Muscle of leg (tissue), 16 donors: ENCODE data around the gene MEIKIN. TPM values are rescaled to one million over a fixed set of nuclear protein-coding genes. Genes with fewer than 3 reads are reported as not detected.

ENCODE experiments used
- DNase-seq: peaks from one replicate; pipeline ENCODE4 v3.0.0; 2013
- H3K27ac ChIP-seq: one replicate; pipeline ENCODE4 v1.5.1; 2013; ENCODE audit warnings: mild to moderate bottlenecking, low read length, control low read depth
- H3K27me3 ChIP-seq: one replicate; pipeline ENCODE4 v1.6.1; 2013; ENCODE audit warnings: low read length; ENCODE audit not compliant: control insufficient read depth, insufficient read depth
- H3K36me3 ChIP-seq: one replicate; pipeline ENCODE4 v1.6.1; 2013; ENCODE audit warnings: low read length; ENCODE audit not compliant: control insufficient read depth, insufficient read depth
- H3K4me1 ChIP-seq: one replicate; pipeline ENCODE4 v1.6.1; 2013; ENCODE audit warnings: low read length; ENCODE audit not compliant: control insufficient read depth, insufficient read depth
- H3K4me3 ChIP-seq: one replicate; pipeline ENCODE4 v1.5.1; 2013; ENCODE audit warnings: low read length, control low read depth
- H3K9me3 ChIP-seq: replicated peaks from 2 replicates; pipeline ENCODE4 v1.6.1; 2013; ENCODE audit warnings: low read depth, low read length; ENCODE audit not compliant: control insufficient read depth
- WGBS: methylation state at CpG from one replicate; pipeline ENCODE4 v1.1.5; 2013; ENCODE audit warnings: missing lambda C conversion rate; ENCODE audit not compliant: insufficient coverage; 5-methylcytosine and 5-hydroxymethylcytosine counted together
- long read RNA-seq, 11 donors: transcript quantifications; one replicate each; lab custom pipeline, GENCODE V29; 2026
- polyA plus RNA-seq, 8 donors: library from polyadenylated mRNA; unstranded; fragments of 120-200 nt; gene quantifications; one replicate each; pipeline versions ENCODE4 v1.2.1 to v1.2.3, GENCODE V29; 2013; ENCODE audit warnings: inconsistent platforms in 1 of 8, low replicate concordance in 1 of 8; ENCODE audit not compliant: insufficient read length in 8 of 8, insufficient read depth in 1 of 8
- total RNA-seq: library from RNA; stranded (reverse); fragments of 120-200 nt; gene quantifications from one replicate; pipeline ENCODE4 v1.2.4, GENCODE V29; 2013

Gene MEIKIN, protein sequence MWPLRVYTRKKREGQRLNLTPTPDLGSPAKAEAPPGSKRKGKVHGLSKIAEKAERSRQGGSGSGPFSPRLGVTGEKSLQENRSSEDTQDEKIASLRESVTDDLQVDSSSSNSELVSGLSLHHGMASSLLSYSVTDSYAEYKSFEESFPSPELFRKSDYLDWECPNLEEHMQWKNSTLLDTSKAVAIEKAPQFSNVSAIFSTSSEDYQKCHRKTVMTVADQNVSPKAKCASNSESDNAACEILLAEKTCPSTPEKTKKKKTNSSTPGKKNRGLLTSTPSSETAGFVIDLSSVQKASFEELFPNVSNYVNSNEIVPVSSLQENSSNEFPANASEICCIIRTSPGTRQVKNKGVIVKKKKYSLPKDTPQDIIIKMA
- total RNA-seq (not detected), polyA plus RNA-seq (not detected)
- long read RNA-seq, donor 1, result 0 reads
- long read RNA-seq, donor 2, result 0 reads
- long read RNA-seq, donor 3, result 0 reads
- long read RNA-seq, donor 4, result 0 reads
- long read RNA-seq, donor 5, result 0 reads
- long read RNA-seq, donor 6, result 0 reads
- long read RNA-seq, donor 7, result 0 reads
- long read RNA-seq, donor 8, result 0 reads
- long read RNA-seq, donor 9, result 0 reads
- long read RNA-seq, donor 10, result 0 reads
- long read RNA-seq, donor 11, result 0 reads

DNA sequence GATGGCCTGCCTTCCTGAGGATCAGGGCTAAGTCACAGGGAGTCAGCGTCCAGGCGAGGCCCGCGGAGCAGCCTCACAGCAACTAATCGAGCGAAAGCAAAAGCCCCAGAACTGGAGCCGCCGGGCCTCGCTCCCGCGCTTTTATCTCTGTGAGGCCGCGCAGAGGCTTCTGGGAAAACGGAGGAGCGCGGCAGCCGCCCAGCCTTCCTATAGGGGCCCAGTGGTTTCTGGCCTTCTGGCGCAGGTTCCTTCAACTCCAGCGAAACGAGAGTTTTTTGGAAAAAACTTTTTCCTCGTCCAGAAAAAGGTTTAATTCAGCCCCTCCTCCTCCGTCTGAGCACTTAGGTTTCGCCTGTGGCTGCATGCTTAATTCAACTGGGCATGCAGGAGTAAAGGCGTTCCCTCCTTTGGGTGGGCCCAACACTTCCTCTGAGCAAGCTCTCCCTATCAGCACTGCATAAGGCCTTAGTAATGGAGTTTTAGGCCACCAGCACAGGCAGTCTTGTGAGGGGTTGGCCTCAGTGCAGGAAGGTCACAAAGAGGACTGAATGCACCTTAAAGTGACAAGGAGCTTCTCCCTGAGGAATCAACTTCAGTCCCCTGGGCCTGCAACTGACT is at the start of gene MEIKIN:
Gene MEIKIN (minus strand): TSS at position 113 of the 618 bp plus-strand sequence. CDS start 158 bp downstream, outside the sequence.
- H3K4me3 ChIP-seq, result no peak within 1 kb of the TSS
- WGBS, result 78% methylated on average over 23 of the region's 24 CpGs
- no peaks in the 10 kb centered on the region for H3K27me3 ChIP-seq
- H3K4me1 ChIP-seq, result no peaks in the 10 kb centered on the region
- no peak for DNase-seq
- no peaks in the 10 kb centered on the region for H3K36me3 ChIP-seq
- no peak within 1 kb of the TSS for H3K27ac ChIP-seq
- H3K9me3 ChIP-seq, result no peaks in the 10 kb centered on the region

DNA sequence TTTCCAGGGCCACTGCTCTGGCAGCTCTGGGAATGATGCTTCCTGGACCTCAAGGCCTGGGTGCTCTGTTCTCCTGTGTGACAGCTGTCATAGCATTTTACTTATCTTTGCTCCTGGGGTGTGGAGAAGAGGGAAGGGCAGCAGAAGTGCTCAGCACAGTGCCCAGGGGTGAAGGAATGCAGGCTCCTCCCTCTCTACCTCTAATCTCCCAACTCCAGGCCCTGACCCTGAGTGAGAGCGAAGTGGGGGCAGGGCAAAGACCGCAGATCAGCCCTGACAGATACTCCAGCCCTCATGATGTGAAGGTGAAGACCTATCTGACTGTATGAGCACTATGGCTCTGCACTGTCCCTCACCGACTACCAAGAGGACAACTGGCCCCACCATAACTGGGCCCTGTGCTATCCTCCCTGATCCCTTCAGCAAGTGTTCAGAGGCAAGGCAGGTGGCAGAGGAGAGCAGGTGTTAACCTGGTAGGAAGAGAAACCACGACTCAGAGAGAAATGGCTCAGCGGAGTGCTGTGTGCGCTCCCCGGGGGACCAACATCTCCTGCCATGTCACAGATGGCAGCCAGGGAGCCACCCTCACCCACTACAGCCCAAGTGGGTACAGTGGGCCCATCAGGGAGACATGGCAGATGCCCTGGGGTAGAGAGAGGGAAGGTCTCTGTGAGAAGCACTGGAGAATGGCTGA is 49.2 kb upstream of the MEIKIN start:
- H3K4me1 ChIP-seq, result peaks cover 6% of the 10 kb centered on the region
- no peak overlapping the region for H3K27ac ChIP-seq
- WGBS, result no CpG with 5 or more reads among the region's 7 CpGs
- DNase-seq, result no peak
- H3K36me3 ChIP-seq, result no peaks in the 10 kb centered on the region
- no peaks in the 10 kb centered on the region for H3K27me3 ChIP-seq
- no peak overlapping the region for H3K4me3 ChIP-seq
- H3K9me3 ChIP-seq, result no peaks in the 10 kb centered on the region

DNA sequence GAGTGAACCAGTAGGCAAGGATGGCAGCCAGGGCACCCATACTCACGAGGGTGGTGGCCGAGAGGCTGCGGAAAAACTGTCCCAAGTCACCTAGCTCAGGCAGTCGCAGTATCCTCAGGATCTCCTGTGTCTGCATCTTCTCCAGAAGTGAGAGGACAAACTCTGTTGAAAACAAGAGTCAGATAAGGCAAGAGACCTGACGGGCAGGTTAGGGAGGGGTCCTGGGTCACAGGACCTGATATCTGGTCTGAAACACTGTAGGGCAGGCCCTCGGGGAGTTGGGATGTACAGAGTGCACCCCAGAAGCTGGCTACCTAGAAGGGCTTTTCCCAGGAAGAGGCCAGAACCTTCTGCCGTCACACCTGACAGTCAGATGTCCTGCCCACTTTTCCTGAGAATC is 48.6 kb upstream of the MEIKIN start:
- H3K27me3 ChIP-seq, result no peaks in the 10 kb centered on the region
- H3K4me1 ChIP-seq, result no peaks in the 10 kb centered on the region
- H3K36me3 ChIP-seq, result no peaks in the 10 kb centered on the region
- 76% methylated on average over 7 of the region's 7 CpGs for WGBS
- no peak for DNase-seq
- no peak overlapping the region for H3K27ac ChIP-seq
- H3K4me3 ChIP-seq, result no peak overlapping the region
- H3K9me3 ChIP-seq, result no peaks in the 10 kb centered on the region

DNA sequence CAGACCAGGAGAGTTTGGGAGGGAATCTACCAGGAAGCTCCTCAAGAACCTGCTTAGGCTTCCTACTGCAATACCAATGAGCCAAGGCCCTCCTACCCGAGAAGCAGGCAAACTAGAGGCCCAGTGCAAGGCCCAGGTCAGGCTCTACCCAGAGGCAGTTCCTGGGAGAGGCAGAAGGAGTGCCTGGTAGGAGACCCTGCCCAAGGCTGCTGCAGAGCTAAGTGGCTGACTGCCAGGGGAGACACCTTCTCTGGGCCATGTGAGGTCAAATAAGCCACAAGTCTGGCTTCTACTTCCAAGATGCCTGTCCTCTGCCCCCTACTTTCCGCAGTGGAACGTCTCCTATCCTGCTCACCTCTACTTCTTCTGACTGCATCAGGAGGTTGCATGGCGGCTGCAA is 48.2 kb upstream of the MEIKIN start:
- H3K27ac ChIP-seq, result no peak overlapping the region
- no peaks in the 10 kb centered on the region for H3K9me3 ChIP-seq
- H3K4me3 ChIP-seq, result no peak overlapping the region
- no peak for DNase-seq
- H3K27me3 ChIP-seq, result no peaks in the 10 kb centered on the region
- H3K4me1 ChIP-seq, result no peaks in the 10 kb centered on the region
- 76% methylated on average over 4 of the region's 4 CpGs for WGBS
- no peaks in the 10 kb centered on the region for H3K36me3 ChIP-seq

DNA sequence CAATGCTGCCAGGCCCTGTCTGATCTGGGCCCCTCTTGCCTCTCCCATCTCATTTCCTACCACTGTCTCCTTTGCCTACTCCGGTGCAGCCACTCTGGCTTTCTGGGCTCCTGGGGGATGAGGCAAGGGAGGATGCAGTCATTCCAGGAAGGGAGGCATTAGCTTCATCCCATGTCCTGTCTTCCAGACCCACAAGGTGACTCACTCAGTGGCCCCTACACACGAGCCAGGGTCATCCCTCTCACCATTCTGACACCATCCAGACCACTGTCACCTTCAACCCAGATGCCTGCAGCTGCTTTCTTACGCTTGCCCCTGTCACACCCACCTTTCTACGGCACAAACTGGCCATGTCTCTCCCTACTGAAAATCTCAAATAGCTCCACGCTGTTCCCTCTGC is 46.9 kb upstream of the MEIKIN start:
- no peak for DNase-seq
- 65% methylated on average over 5 of the region's 5 CpGs for WGBS
- H3K27me3 ChIP-seq, result no peaks in the 10 kb centered on the region

DNA sequence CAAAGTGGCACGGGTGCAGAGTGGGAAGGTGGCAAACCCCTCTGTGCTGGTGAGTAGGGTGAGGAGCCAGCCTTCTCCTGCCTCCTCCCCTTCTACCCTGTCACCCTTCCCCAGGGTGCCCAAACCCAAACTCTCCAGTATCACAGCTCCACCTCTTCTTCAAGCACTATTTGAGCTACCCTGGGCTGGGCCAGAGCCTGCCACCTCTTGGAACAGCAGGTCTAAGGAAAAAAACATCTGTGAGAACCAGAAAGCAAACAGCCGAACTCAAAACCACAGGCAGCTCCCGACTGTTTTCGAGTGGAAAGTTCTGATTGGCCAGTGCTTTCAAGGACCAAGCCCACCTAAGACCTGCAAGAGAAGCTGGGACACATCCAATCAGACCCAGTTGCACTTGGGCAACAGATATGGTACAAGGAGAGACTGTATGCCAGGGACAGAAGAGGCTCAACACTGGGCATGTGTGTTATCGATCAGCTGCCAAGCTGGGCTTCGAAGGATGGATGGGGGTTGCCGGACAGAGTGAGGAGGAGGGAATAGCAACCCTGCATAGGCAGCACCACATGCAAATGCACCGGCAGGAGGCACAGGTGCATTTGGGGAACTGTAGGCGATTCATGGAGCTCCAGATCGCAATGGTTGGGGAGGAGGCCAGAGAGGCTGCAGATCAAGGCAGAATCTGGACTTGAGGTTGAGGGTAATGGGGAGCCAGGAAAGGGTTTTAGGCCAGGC is 46.3 kb upstream of the MEIKIN start:
- no peak for DNase-seq
- no peak overlapping the region for H3K27ac ChIP-seq
- no peaks in the 10 kb centered on the region for H3K9me3 ChIP-seq
- H3K27me3 ChIP-seq, result no peaks in the 10 kb centered on the region
- no peaks in the 10 kb centered on the region for H3K36me3 ChIP-seq
- no peak overlapping the region for H3K4me3 ChIP-seq
- H3K4me1 ChIP-seq, result no peaks in the 10 kb centered on the region
- 46% methylated on average over 9 of the region's 10 CpGs for WGBS

More for the DNA sequence above, 46.9 kb upstream of the MEIKIN start:
- Histone ChIP-seq H3K4me3 (no peak overlapping the region), H3K27ac (no peak overlapping the region), H3K36me3 (no peaks in the 10 kb centered on the region), H3K4me1 (no peaks in the 10 kb centered on the region), H3K9me3 (no peaks in the 10 kb centered on the region)

DNA sequence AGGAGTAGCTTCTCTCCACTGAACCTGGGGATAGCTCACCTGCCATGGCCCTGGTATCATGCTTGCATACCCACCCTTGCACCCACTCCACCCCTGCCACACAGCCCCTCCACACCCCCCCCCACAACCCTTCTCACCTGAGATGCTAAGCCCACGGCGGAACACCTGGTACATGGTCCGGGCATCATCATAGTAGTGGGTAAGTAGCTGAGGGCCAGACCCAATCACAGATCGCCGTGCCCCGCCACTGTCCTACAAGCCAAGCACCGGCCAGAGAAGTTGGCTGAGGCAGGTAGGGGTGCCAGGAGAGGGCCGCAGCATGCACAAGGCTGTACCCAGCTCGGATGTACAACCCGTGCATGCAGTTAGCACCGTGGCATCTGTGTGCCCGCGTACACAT is 45.3 kb upstream of the MEIKIN start:
- no peaks in the 10 kb centered on the region for H3K9me3 ChIP-seq
- no peaks in the 10 kb centered on the region for H3K27me3 ChIP-seq
- H3K36me3 ChIP-seq, result no peaks in the 10 kb centered on the region
- 92% methylated on average over 12 of the region's 13 CpGs for WGBS
- DNase-seq, result no peak
- H3K27ac ChIP-seq, result no peak overlapping the region
- no peaks in the 10 kb centered on the region for H3K4me1 ChIP-seq
- no peak overlapping the region for H3K4me3 ChIP-seq

DNA sequence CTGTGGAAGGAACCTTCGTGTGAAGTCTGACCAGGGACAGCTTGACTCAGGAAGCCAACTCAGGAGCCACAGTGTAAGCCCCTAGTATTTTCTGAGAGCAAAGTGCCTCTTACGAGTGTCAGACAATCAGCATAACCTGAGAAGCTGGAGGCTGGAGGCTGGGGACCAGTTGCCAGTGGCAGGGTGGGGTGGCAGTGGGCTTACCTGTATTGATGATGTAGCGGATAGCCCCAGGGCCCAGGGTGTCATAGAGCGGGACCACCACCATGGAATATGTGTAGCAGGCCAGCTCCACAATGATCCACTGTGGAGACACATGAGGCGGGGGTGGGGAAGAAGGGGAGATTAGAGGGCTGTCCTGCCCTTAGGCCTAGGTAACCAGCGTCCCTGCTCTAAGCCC is 43.1 kb upstream of the MEIKIN start:
- H3K27me3 ChIP-seq, result no peaks in the 10 kb centered on the region
- H3K4me1 ChIP-seq, result no peaks in the 10 kb centered on the region
- H3K36me3 ChIP-seq, result no peaks in the 10 kb centered on the region
- no peaks in the 10 kb centered on the region for H3K9me3 ChIP-seq
- no peak overlapping the region for H3K27ac ChIP-seq
- no peak for DNase-seq
- WGBS, result 84% methylated on average over 6 of the region's 6 CpGs
- H3K4me3 ChIP-seq, result no peak overlapping the region

DNA sequence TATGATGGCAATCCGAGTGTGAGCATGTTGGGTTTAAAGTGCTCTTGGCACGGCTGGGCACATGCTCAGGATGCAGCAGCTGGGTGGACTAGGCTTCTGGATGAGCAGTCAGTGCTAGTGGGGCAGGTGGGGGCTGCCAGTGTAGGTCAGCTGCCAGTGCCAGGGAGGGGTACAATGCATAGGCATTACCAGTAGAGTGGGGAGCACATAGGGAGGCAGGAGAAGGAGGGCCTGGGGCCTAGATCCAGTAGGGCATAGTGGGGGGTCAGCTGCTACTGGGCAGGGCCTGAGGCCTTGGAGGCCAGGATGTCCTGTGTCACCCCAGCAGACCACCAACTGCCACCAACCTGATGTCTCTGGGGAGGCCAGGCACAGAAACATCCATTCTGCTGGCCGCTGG is 41.8 kb upstream of the MEIKIN start:
- Histone ChIP-seq H3K36me3 (no peaks in the 10 kb centered on the region), H3K27ac (no peak overlapping the region), H3K9me3 (no peaks in the 10 kb centered on the region), H3K4me3 (no peak overlapping the region), H3K4me1 (no peaks in the 10 kb centered on the region), H3K27me3 (no peaks in the 10 kb centered on the region)
- 71% methylated on average over 2 of the region's 3 CpGs for WGBS
- DNase-seq, result no peak
